ENCODE results near the gene RIN2.

Gene RIN2

GRCh38 chr20:19739351-19739750 lies 18.7 kb upstream of the RIN2 start:
- no peaks in the 10 kb centered on the region; the same call in 1 of the 2 replicates for H3K27me3 ChIP-seq (replicated peaks; ENCODE audit: control insufficient read depth, insufficient read depth, low read length)
- DNase-seq (ENCODE audit: extremely low read depth, insufficient read length): no peak
- H3K36me3 ChIP-seq (ENCODE audit: control insufficient read depth, insufficient read depth, low read length): no peaks in the 10 kb centered on the region
- H3K4me3 ChIP-seq (replicated peaks; ENCODE audit: low read depth, low read length): no peak overlapping the region
- TF ChIP-seq CTCF (IDR thresholded peaks at IDR 0.05; ENCODE audit: insufficient read depth, low read length, poor library complexity, severe bottlenecking): no peak

- Histone ChIP-seq H3K4me3 (replicated peaks; ENCODE audit: low read depth, low read length) (no peak overlapping the region), H3K27me3 (replicated peaks; ENCODE audit: control insufficient read depth, insufficient read depth, low read length) (no peaks in the 10 kb centered on the region; the same call in 1 of the 2 replicates), H3K36me3 (ENCODE audit: control insufficient read depth, insufficient read depth, low read length) (no peaks in the 10 kb centered on the region)
- TF ChIP-seq CTCF (IDR thresholded peaks at IDR 0.05; ENCODE audit: insufficient read depth, low read length, poor library complexity, severe bottlenecking): no peak
- DNase-seq (ENCODE audit: extremely low read depth, insufficient read length): no peak
These were observed 17.5 kb upstream of the RIN2 start for GRCh38 chr20:19740512-19740911.

GRCh38 chr20:19741924-19742323 lies 16.1 kb upstream of the RIN2 start:
- Histone ChIP-seq H3K36me3 (ENCODE audit: control insufficient read depth, insufficient read depth, low read length) (no peaks in the 10 kb centered on the region), H3K4me3 (replicated peaks; ENCODE audit: low read depth, low read length) (no peak overlapping the region), H3K27me3 (replicated peaks; ENCODE audit: control insufficient read depth, insufficient read depth, low read length) (no peaks in the 10 kb centered on the region; the same call in 1 of the 2 replicates)
- no peak for DNase-seq (ENCODE audit: extremely low read depth, insufficient read length)
- TF ChIP-seq CTCF (IDR thresholded peaks at IDR 0.05; ENCODE audit: insufficient read depth, low read length, poor library complexity, severe bottlenecking): no peak

- Histone ChIP-seq H3K27me3 (replicated peaks; ENCODE audit: control insufficient read depth, insufficient read depth, low read length) (no peaks in the 10 kb centered on the region; the same call in 1 of the 2 replicates), H3K36me3 (ENCODE audit: control insufficient read depth, insufficient read depth, low read length) (no peaks in the 10 kb centered on the region), H3K4me3 (replicated peaks; ENCODE audit: low read depth, low read length) (no peak overlapping the region)
- no peak for DNase-seq (ENCODE audit: extremely low read depth, insufficient read length)
- no peak for TF ChIP-seq CTCF (IDR thresholded peaks at IDR 0.05; ENCODE audit: insufficient read depth, low read length, poor library complexity, severe bottlenecking)
These were observed 15.0 kb upstream of the RIN2 start for GRCh38 chr20:19742974-19743639.

GRCh38 chr20:19743640-19743995 lies 14.4 kb upstream of the RIN2 start:
- DNase-seq (ENCODE audit: extremely low read depth, insufficient read length): no peak
- TF ChIP-seq CTCF (IDR thresholded peaks at IDR 0.05; ENCODE audit: insufficient read depth, low read length, poor library complexity, severe bottlenecking): no peak
- Histone ChIP-seq H3K4me3 (replicated peaks; ENCODE audit: low read depth, low read length) (no peak overlapping the region), H3K36me3 (ENCODE audit: control insufficient read depth, insufficient read depth, low read length) (no peaks in the 10 kb centered on the region), H3K27me3 (replicated peaks; ENCODE audit: control insufficient read depth, insufficient read depth, low read length) (no peaks in the 10 kb centered on the region; the same call in 1 of the 2 replicates)

GRCh38 chr20:19745106-19745505 lies 13.0 kb upstream of the RIN2 start:
- DNase-seq (ENCODE audit: extremely low read depth, insufficient read length): no peak
- no peak for TF ChIP-seq CTCF (IDR thresholded peaks at IDR 0.05; ENCODE audit: insufficient read depth, low read length, poor library complexity, severe bottlenecking)
- H3K36me3 ChIP-seq (ENCODE audit: control insufficient read depth, insufficient read depth, low read length): no peaks in the 10 kb centered on the region
- no peak overlapping the region for H3K4me3 ChIP-seq (replicated peaks; ENCODE audit: low read depth, low read length)
- no peaks in the 10 kb centered on the region for H3K27me3 ChIP-seq (replicated peaks; ENCODE audit: control insufficient read depth, insufficient read depth, low read length)

Data from GM06990 (cell line).